ENCODE results near the gene CACNA1D. TPM values are rescaled to one million over a fixed set of nuclear protein-coding genes. Genes with fewer than 3 reads are reported as not detected.

CACNA1D gene
- total RNA-seq, 1 donor from 2014 or later, result 1.1 TPM

- Histone ChIP-seq H3K27ac (replicated peaks) (no peak overlapping the region), H3K27me3 (ENCODE audit: low read depth) (peaks cover 50% of the 10 kb centered on the region), H3K9me3 (replicated peaks) (no peaks in the 10 kb centered on the region), H3K36me3 (no peaks in the 10 kb centered on the region), H3K4me3 (no peak overlapping the region), H3K4me1 (no peaks in the 10 kb centered on the region)
- TF ChIP-seq, protein P1, sequence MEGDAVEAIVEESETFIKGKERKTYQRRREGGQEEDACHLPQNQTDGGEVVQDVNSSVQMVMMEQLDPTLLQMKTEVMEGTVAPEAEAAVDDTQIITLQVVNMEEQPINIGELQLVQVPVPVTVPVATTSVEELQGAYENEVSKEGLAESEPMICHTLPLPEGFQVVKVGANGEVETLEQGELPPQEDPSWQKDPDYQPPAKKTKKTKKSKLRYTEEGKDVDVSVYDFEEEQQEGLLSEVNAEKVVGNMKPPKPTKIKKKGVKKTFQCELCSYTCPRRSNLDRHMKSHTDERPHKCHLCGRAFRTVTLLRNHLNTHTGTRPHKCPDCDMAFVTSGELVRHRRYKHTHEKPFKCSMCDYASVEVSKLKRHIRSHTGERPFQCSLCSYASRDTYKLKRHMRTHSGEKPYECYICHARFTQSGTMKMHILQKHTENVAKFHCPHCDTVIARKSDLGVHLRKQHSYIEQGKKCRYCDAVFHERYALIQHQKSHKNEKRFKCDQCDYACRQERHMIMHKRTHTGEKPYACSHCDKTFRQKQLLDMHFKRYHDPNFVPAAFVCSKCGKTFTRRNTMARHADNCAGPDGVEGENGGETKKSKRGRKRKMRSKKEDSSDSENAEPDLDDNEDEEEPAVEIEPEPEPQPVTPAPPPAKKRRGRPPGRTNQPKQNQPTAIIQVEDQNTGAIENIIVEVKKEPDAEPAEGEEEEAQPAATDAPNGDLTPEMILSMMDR (IDR thresholded peaks at IDR 0.05; ENCODE audit: borderline replicate concordance), result no peak
- intact Hi-C loops (cut with micrococcal nuclease), result no loop called here
- DNase-seq, result no peak
Measured at GRCh38 chr3:53763353-53763752, 268.9 kb downstream of the CACNA1D start.

GRCh38 chr3:53764026-53764775, 269.8 kb downstream of the CACNA1D start:
- H3K9me3 ChIP-seq (replicated peaks), result no peaks in the 10 kb centered on the region
- no peak for DNase-seq
- TF ChIP-seq, protein P1 (IDR thresholded peaks at IDR 0.05; ENCODE audit: borderline replicate concordance), result no peak

GRCh38 chr3:53765753-53766152, 271.3 kb downstream of the CACNA1D start:
- Histone ChIP-seq H3K27me3 (ENCODE audit: low read depth) (peaks cover 65% of the 10 kb centered on the region), H3K4me3 (no peak overlapping the region), H3K4me1 (no peaks in the 10 kb centered on the region), H3K9me3 (replicated peaks) (no peaks in the 10 kb centered on the region), H3K36me3 (no peaks in the 10 kb centered on the region), H3K27ac (replicated peaks) (no peak overlapping the region)
- DNase-seq, result no peak
- TF ChIP-seq, protein P1 (IDR thresholded peaks at IDR 0.05; ENCODE audit: borderline replicate concordance), result no peak
- intact Hi-C loops (cut with micrococcal nuclease), result no loop called here

More at GRCh38 chr3:53764026-53764775, 269.8 kb downstream of the CACNA1D start:
- no peak overlapping the region for H3K4me3 ChIP-seq
- H3K4me1 ChIP-seq, result no peaks in the 10 kb centered on the region
- H3K27ac ChIP-seq (replicated peaks), result no peak overlapping the region
- no peaks in the 10 kb centered on the region for H3K36me3 ChIP-seq
- H3K27me3 ChIP-seq (ENCODE audit: low read depth), result peaks cover 58% of the 10 kb centered on the region
- intact Hi-C loops (cut with micrococcal nuclease), result no loop called here

DNA sequence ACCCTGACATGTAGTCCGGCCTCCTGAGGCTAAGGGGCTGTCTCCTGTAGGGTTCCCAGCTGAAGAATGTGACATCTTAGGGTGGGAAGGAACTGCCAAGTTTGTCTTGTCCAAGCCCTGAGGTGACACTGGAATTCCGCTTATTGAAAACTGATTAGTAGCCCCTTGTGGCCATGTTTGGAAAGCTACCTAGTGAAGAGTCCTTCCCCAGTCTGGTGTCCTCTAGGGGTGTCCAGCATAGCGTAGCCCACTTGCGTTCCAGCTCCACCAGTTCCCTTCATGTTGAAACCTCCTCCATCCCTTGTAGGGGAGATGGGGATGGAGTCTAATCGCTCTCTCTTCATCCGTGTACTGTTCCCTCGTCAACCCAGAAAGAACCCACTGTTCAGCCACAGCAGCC, 272.3 kb downstream of the CACNA1D start:
- H3K36me3 ChIP-seq, result no peaks in the 10 kb centered on the region
- no peak overlapping the region for H3K4me3 ChIP-seq
- intact Hi-C loops (cut with micrococcal nuclease), result no loop called here
- H3K27ac ChIP-seq (replicated peaks), result no peak overlapping the region
- DNase-seq, result no peak
- TF ChIP-seq, protein P1 (IDR thresholded peaks at IDR 0.05; ENCODE audit: borderline replicate concordance), result no peak
- H3K27me3 ChIP-seq (ENCODE audit: low read depth), result peaks cover 61% of the 10 kb centered on the region
- no peaks in the 10 kb centered on the region for H3K4me1 ChIP-seq
- no peaks in the 10 kb centered on the region for H3K9me3 ChIP-seq (replicated peaks)

- no peak for DNase-seq
Measured at GRCh38 chr3:53768478-53769459, 274.4 kb downstream of the CACNA1D start.

More at GRCh38 chr3:53768478-53769459, 274.4 kb downstream of the CACNA1D start:
- Histone ChIP-seq H3K4me1 (peaks cover 9% of the 10 kb centered on the region), H3K9me3 (replicated peaks) (no peaks in the 10 kb centered on the region), H3K27me3 (ENCODE audit: low read depth) (peaks cover 48% of the 10 kb centered on the region), H3K27ac (replicated peaks) (no peak overlapping the region), H3K36me3 (no peaks in the 10 kb centered on the region), H3K4me3 (no peak overlapping the region)
- TF ChIP-seq, protein P1 (IDR thresholded peaks at IDR 0.05; ENCODE audit: borderline replicate concordance), result no peak
- intact Hi-C loops (cut with micrococcal nuclease), result no loop called here
